Activated CD4-positive, alpha-beta T cell treated with anti-CD3 and anti-CD28 coated beads, Interleukin-2, amount 50 U/mL, for 16 hours (primary cell): ENCODE results near the gene H6PD.

ENCODE experiments used
- DNase-seq: peaks from one replicate; pipeline ENCODE4 v3.0.0-alpha.2; 2020

H6PD gene

DNA sequence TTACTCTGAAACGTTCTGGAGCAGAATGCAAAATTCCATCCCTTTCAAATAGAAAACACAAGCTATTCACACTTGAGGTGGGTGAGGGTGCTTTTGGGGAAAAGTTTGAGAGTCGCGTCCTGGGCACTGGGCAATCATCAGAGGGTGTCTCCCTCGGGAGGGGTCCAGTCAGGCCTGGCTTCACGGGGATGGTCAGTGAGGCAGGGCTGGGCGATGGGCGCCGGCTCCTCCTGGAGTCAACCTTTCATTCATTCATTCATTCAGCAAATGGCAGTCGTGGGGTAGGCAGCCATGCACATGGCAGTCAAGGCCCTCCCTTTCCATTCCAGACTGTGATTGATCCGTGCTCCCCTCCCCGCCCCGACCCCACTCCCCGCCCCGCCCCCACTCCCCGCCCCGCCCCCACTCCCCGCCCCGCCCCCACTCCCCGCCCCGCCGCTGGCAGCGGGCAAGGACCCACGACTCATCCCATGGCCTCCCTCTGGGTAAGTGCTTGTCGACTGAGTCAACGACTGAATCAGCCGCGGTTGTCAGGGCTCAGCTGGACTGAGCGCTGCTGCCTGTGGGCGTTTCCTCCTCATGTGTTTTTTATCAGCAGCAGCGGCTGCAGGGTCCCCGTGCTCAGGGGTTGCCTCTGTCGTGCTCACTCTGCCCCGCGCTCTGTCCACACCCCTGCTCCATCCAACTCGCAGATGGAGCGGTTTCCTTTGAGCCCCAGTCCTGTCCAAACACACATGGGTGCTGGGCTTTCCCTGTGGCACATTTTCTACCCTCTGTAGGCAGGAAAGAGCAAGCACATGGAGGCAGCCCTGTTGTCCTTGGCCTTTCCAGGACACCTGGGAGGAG lies 45.7 kb downstream of the H6PD start:
- DNase-seq, result peak; percentile 72

DNA sequence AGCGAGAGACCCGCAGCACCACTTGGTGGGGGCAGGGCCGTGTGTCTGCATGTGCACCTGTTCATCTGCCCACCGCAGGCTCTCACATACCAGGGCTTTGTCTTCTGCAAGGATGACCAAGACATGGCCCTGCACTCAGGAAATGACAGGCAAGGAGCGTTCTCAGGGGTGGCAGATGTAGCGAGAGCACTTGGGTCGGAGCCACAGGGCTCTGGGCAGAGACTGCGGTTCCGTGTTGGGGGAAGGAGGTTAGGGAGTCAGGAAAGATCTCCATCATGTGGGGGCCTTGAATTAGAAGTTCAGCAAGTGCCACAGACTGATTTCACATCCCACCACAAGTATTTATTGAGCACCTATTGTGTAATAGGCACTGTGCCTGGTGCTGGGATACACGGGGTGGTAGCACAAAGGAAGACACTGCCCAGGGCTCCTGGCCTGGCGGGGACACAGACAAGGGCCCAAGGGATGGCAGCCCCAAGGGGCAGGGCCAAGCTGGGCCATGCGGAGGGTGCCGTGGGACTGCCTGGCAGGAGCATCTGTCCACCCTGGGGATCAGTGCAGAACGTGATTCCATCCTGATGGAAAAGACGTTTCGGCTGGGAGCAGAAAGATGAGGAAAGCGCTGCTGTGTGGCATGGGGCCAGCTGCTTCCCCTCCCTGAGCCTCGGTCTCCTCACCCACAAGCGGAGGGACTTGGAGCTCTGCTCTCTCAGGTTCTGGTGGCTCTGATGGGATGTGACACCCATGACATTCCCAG lies 46.7 kb downstream of the H6PD start:
- DNase-seq, result no peak

GRCh38 chr1:9281908-9282695 lies 47.5 kb downstream of the H6PD start:
- DNase-seq, result no peak

DNA sequence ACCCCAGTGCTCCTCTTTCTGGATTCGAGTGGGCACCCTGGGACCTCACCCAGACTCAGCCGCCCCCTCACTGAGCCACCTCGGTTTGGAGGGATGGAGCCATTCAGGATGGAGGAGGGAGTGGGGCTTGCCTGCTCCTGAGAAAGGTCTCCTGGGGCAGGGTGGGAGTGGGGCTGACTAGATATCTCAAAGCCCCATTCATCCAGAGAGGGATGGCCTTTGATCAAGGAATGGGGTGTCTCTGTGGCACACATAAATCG lies 48.1 kb downstream of the H6PD start:
- DNase-seq, result no peak

DNA sequence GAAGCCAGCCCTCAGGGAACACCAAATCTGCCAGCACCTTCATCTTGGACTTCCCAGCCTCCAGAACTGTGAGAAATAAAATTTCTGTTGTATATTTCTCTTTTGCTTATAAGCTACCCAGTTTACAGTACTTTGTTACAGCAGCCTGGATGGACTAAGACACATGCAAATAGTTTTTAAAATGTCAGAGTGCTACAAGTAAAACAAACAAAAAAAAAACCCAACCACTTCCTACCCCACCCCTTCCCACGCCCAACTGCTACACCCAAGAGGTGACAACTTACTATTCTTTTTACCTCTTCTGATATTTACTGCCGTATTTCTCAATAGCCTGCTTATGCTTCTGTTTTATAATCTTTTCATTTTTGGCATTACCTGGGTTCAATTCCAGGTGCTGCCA lies 49.5 kb downstream of the H6PD start:
- DNase-seq, result no peak

DNA sequence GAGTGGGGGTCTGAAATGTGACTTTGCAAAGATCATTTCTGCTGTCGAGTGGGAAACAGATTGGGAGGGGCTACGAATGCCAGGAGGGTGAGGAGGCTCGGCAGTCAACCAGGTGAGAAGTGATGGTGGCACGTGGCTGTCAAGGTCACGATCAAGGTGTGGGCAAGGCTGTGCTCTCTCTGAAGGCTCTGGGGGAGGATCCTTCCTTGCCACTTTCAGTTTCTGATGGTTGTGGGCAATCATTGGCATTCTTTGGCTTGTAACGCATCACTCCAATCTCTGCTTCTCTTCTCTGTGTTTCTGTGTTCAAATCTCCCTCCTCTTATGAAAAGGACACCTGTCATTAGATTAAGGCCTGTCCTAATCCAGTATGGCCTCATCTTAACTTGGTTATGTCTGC lies 52.0 kb downstream of the H6PD start:
- DNase-seq, result no peak

GRCh38 chr1:9289090-9289534 lies 54.5 kb downstream of the H6PD start:
- peak; percentile 84 for DNase-seq

DNA sequence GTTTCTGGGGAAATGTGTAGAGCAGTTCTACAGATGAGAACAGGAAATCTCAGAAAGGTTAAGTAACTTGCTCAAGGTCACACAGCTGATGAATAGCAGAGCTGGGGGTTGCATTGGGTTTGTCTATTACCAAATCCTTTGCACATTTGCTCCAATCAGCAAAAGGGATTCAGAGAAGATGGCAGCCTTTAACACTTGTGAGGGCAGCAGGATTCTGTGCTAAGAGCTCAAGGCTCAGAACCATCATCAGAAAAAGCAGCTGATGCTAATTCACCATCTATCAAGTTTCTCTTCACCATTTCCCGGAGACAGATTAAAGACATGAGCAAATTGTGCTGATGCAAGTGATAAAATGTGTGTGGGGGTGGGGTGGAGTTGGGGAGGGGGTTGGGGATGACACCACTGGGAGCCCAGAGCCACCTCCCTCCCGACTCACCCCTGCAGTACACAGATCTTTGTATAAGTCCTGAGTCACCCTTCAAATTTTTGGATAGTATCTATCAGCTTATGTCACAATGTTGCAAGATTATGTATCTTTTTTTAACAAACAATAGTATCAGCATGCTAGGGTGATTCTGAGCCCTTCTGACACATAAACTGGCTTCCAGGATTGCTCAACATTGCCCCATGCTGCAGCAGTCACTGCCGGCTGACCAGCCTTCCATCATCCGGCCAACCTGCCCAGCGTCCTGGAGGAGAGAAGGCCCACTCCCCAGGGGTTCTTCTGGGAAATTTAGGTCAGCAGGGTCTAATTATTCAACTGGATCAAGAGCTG lies 55.3 kb downstream of the H6PD start:
- DNase-seq, result peak; percentile 27

DNA sequence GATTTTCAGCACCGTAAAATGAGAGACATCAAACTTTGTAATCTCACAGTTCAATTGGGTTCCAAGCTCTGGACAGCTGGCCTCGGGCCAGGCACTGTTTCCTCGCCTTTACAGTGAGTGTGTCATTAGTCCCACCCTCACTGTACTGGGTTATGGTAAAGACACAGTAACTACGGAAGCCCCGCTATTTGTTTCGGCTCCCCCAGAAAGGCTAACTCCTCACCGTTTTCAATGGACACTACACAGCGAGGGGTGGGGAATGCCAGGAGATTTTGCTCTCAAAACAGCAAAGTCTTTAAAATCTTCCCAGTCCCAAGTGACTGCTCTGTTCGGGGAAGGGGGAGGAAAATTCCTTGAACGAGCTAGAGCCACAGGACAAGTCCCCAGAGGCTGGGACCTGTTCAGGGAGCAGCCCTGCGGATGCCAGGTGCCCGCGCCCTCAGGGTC lies 57.4 kb downstream of the H6PD start:
- no peak for DNase-seq

- peak; percentile 76 for DNase-seq
Measured at GRCh38 chr1:9292361-9293240, 58.0 kb downstream of the H6PD start, which contains the start of gene SPSB1. SPSB1 (plus strand) TSS chr1:9292894; CDS start chr1:9355892, 62,998 bp downstream.

GRCh38 chr1:9293241-9293532 lies 58.6 kb downstream of the H6PD start:
- no peak for DNase-seq

DNA sequence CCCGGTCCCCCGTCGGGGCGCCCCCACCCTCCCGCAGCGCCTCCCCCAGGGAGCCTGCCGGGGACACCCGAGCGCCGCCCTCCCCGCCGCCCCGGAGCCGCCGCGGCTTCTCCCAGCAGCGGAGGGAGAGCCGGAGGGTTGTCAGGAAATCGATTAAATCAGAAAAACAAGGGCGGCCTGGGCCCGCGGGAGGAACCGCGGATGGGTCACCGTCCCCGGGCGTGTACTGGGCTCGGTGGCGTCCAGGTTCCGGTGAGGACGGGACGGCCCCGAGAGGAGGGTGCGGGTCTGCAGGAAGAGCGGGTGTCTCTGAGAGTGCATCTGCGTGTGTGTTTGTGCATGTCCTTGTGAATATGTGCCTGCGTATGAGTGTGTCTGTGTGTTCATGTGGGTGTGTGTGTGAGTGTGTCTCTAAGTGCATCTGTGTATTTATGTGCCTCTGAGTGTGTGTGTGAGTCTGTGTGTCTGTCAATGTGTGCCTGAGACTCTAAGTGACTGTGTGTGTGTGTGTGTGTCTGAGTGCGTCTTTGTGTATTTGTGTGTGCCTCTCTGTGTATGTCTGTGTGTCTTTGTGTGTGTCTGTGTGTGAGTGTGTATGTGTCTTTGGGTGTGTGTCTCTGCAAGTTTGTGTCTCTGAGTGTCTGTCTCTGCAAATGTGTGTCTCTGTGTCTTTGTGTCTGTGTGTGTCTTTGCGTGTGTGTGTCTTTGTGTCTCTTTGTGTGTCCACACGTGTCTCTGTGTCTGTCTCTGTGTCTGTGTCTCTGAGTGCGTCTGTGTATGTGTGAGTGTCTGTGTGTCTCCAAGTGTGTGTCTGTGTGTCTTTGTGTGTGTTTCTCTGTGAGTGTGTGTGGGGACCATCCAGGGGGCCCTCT lies 59.2 kb downstream of the H6PD start:
- peak; percentile 30 for DNase-seq

- peak; percentile 73 for DNase-seq
Measured at GRCh38 chr1:9294405-9294773, 59.8 kb downstream of the H6PD start.

GRCh38 chr1:9294910-9295636 lies 60.5 kb downstream of the H6PD start:
- peak; percentile 56 for DNase-seq

DNA sequence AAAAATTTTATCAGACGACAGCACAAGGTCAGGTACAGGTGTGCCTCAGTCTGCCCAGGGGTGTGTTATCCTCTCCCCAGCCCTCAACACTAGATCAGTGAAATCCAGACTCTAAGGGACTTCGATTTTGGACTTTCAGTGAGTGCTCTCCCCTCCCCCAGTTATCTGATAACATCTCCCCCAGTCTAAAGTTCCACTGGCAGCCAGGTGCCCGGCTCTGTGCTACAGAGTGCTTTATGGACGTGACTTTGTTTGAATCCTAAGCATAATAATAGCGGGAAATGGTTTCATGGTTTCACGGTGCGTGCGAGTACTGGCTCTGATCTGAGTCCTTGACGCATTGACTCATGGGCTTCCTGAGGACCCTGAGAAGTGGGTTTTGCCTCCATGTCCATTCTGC lies 61.3 kb downstream of the H6PD start:
- no peak for DNase-seq

DNA sequence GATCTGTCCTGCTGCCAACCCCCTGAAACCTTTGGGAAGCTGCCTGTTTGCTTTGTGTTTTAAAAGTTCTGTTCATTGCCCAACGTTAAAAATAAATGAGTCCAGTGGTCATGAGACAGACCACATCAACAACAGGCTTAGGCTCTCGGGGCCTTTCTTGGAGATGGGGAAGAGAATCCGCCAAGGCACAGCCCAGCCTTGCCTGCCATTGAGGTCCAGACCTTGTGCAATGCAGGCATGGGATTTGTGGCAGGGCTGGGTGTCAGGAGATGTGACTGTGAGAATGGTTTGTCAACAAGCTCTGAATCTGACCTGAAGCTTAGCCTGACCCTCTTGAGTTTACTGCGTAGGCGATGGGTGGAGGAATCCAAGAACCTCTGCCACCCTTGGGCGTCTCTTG lies 62.3 kb downstream of the H6PD start:
- DNase-seq, result no peak

GRCh38 chr1:9297831-9298230 lies 63.3 kb downstream of the H6PD start:
- DNase-seq, result no peak

GRCh38 chr1:9298282-9298681 lies 63.7 kb downstream of the H6PD start:
- DNase-seq, result no peak

DNA sequence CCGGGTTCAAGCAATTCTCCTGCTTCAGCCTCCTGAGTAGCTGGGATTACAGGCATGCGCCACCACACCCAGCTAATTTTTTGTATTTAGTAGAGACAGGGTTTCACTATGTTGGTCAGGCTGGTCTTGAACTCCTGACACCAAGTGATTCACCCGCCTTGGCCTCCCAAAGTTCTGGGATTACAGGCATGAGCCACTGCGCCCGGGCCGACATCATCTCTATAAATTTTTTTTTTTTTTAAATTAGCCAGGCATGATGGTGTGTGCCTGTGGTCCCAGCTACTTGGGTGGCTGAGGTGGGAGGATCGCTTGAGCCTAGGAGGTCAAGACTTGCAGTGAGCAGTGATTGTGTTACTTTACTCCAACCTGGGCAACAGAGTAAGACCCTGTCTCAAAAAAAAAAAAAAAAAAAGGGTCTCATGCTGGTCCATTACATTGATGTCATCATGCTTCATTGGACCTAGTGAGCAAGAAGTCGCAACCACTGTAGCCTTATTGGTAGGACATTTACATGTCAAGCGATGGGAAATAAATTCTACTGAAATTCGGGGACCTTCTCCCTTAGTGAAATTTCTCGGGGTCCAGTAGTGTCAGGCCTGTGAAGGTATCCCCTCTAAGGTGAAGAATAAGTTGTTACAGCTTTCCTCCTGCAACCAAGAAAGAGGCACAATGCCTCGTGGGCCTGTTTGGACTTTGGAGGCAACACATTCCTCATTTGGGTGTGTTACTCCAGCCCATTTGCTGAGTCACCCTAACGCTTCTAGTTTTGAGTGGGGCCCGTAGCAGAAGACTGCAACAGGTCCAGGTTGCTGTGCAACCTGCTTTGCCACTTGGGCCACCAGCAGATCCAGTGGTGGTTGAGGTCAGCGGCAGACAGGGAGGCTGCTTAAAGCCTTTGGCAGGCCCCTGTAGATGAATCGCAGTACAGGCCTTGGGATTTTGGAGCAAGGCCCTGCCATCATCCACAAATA lies 65.3 kb downstream of the H6PD start:
- DNase-seq, result peak; percentile 24
